Activated T-cell treated with anti-CD3 and anti-CD28 coated beads for 48 hours (primary cell): Measurements from ENCODE around the gene TMEM30A.

ENCODE experiments used
- DNase-seq: peaks from one replicate; pipeline ENCODE4 v3.0.0-alpha.2; 2020; ENCODE audit warnings: low read depth

TMEM30A gene

GRCh38 chr6:75213732-75214131, 70.9 kb downstream of the TMEM30A start:
- DNase-seq, result no peak

- DNase-seq, result no peak
These were observed 71.5 kb downstream of the TMEM30A start for GRCh38 chr6:75213112-75213511.

- no peak for DNase-seq
These were observed 72.5 kb downstream of the TMEM30A start for GRCh38 chr6:75211920-75212590.

GRCh38 chr6:75210885-75211739, 73.5 kb downstream of the TMEM30A start:
- no peak for DNase-seq

GRCh38 chr6:75209184-75209723, 75.3 kb downstream of the TMEM30A start:
- no peak for DNase-seq

- DNase-seq, result peak; percentile 71
These were observed 76.1 kb downstream of the TMEM30A start for GRCh38 chr6:75208298-75209183.

GRCh38 chr6:75206576-75207342, 77.8 kb downstream of the TMEM30A start:
- DNase-seq, result no peak

GRCh38 chr6:75205776-75206575, 78.6 kb downstream of the TMEM30A start, which contains the start of gene COL12A1:
COL12A1 (minus strand) TSS chr6:75206053; CDS start chr6:75202792, 3,261 bp downstream.
- DNase-seq, result no peak

- DNase-seq, result no peak
These were observed 79.4 kb downstream of the TMEM30A start for GRCh38 chr6:75204959-75205775.

GRCh38 chr6:75204217-75204958, 80.2 kb downstream of the TMEM30A start:
- DNase-seq, result no peak

- DNase-seq, result no peak
These were observed 80.9 kb downstream of the TMEM30A start for GRCh38 chr6:75203721-75204120.
